ENCODE measurements around the gene GET3.
"Not testable (repeated sequence)": the region's sequence is repeated elsewhere in the genome, so short reads cannot be mapped to it uniquely, and the experiment has no call there.

GET3 gene

GRCh38 chr19:12723381-12723640, 14.0 kb upstream of the GET3 start:
- Mint-ChIP-seq H3K27ac (peak overlapping the region; percentile 91), H3K36me3 (peaks cover 32% of the 10 kb centered on the region), H3K27me3 (peaks cover 4% of the 10 kb centered on the region), H3K4me1 (peaks cover 41% of the 10 kb centered on the region), H3K9me3 (no peaks in the 10 kb centered on the region), H3K4me3 (peak overlapping the region; percentile 82)
- DNase-seq: no peak
- CTCF ChIA-PET: interaction anchor here (0.6 to 6.4 kb wide), 4 partner anchors 10 to 72 kb away, joined by 3 to 48 read pairs (median 8); partner anchors contain the start of gene TRIR

- peaks cover 36% of the 10 kb centered on the region for H3K4me1 Mint-ChIP-seq
- H3K4me3 Mint-ChIP-seq: peak within 1 kb of the TSS; percentile 82
- CTCF ChIA-PET: interaction anchor here (0.9 to 6.4 kb wide), 3 partner anchors 10 to 37 kb away, joined by 3 to 48 read pairs (median 13); partner anchors contain the start of gene TRIR
- H3K27ac Mint-ChIP-seq: peak within 1 kb of the TSS; percentile 91
- peaks cover 4% of the 10 kb centered on the region for H3K27me3 Mint-ChIP-seq
- H3K9me3 Mint-ChIP-seq: no peaks in the 10 kb centered on the region
- peak; percentile 85 for DNase-seq
- peaks cover 29% of the 10 kb centered on the region for H3K36me3 Mint-ChIP-seq
Measured at GRCh38 chr19:12723641-12724426, 13.5 kb upstream of the GET3 start, which contains the start of gene TNPO2. TSS of gene TNPO2 (minus strand) at chr19:12723932. CDS start at chr19:12720977, 2,955 bp downstream.

- CTCF ChIA-PET, H3K27ac Mint-ChIP-seq, DNase-seq, H3K9me3 Mint-ChIP-seq, H3K27me3 Mint-ChIP-seq, H3K4me3 Mint-ChIP-seq: not testable (repeated sequence)
- Mint-ChIP-seq H3K4me1 (peaks cover 34% of the 10 kb centered on the region), H3K36me3 (peaks cover 39% of the 10 kb centered on the region)
Measured at GRCh38 chr19:12725612-12726011, 11.7 kb upstream of the GET3 start.

- Mint-ChIP-seq H3K9me3 (no peaks in the 10 kb centered on the region), H3K4me3 (no peak overlapping the region), H3K4me1 (peaks cover 31% of the 10 kb centered on the region), H3K27me3 (peaks cover 4% of the 10 kb centered on the region), H3K27ac (no peak overlapping the region), H3K36me3 (peaks cover 40% of the 10 kb centered on the region)
- CTCF ChIA-PET: interaction anchor here (0.9 kb wide), 1 partner anchor 68 kb away, joined by 3 read pairs; no protein-coding TSS in a partner anchor
- no peak for DNase-seq
Measured at GRCh38 chr19:12726988-12727316, 10.3 kb upstream of the GET3 start.

- CTCF ChIA-PET: interaction anchor here (0.7 kb wide), 1 partner anchor 58 kb away, joined by 3 read pairs; no protein-coding TSS in a partner anchor
- peaks cover 46% of the 10 kb centered on the region for H3K36me3 Mint-ChIP-seq
- no peaks in the 10 kb centered on the region for H3K9me3 Mint-ChIP-seq
- DNase-seq: no peak
- H3K27ac Mint-ChIP-seq: no peak overlapping the region
- H3K27me3 Mint-ChIP-seq: no peaks in the 10 kb centered on the region
- H3K4me3 Mint-ChIP-seq: no peak overlapping the region
- H3K4me1 Mint-ChIP-seq: peaks cover 35% of the 10 kb centered on the region
Measured at GRCh38 chr19:12727745-12728433, 9.4 kb upstream of the GET3 start.

- H3K4me1 Mint-ChIP-seq: peaks cover 34% of the 10 kb centered on the region
- H3K9me3 Mint-ChIP-seq: no peaks in the 10 kb centered on the region
- H3K36me3 Mint-ChIP-seq: peaks cover 50% of the 10 kb centered on the region
- DNase-seq: no peak
- CTCF ChIA-PET: interaction anchor here (1.1 to 5.5 kb wide), 2 partner anchors 30 to 66 kb away, joined by 3 to 27 read pairs; no protein-coding TSS in a partner anchor
- H3K27ac Mint-ChIP-seq: peak overlapping the region; percentile 26
- no peaks in the 10 kb centered on the region for H3K27me3 Mint-ChIP-seq
- H3K4me3 Mint-ChIP-seq: no peak overlapping the region
Measured at GRCh38 chr19:12730064-12730463, 7.2 kb upstream of the GET3 start.

GRCh38 chr19:12731337-12731736, 6.0 kb upstream of the GET3 start:
- Mint-ChIP-seq H3K9me3 (no peaks in the 10 kb centered on the region), H3K36me3 (peaks cover 50% of the 10 kb centered on the region), H3K4me3 (no peak overlapping the region), H3K27me3 (no peaks in the 10 kb centered on the region), H3K4me1 (peaks cover 39% of the 10 kb centered on the region), H3K27ac (no peak overlapping the region)
- no peak for DNase-seq
- CTCF ChIA-PET: interaction anchor here (1.0 to 5.5 kb wide), 3 partner anchors 16 to 29 kb away, joined by 3 to 27 read pairs (median 7); no protein-coding TSS in a partner anchor

- Mint-ChIP-seq H3K4me3 (peak overlapping the region; percentile 85), H3K9me3 (no peaks in the 10 kb centered on the region), H3K36me3 (peaks cover 40% of the 10 kb centered on the region), H3K4me1 (peaks cover 56% of the 10 kb centered on the region), H3K27ac (peak overlapping the region; percentile 96), H3K27me3 (no peaks in the 10 kb centered on the region)
- CTCF ChIA-PET: interaction anchor here (0.6 to 5.5 kb wide), 13 partner anchors 12 to 124 kb away, joined by 3 to 48 read pairs (median 4); partner anchors contain the start of genes JUNB and TNPO2
- peak; percentile 73 for DNase-seq
Measured at GRCh38 chr19:12733369-12734214, 3.7 kb upstream of the GET3 start.

- Mint-ChIP-seq H3K4me1 (peaks cover 40% of the 10 kb centered on the region), H3K9me3 (no peaks in the 10 kb centered on the region), H3K27me3 (no peaks in the 10 kb centered on the region), H3K27ac (peak overlapping the region; percentile 92), H3K4me3 (peak overlapping the region; percentile 100), H3K36me3 (peaks cover 29% of the 10 kb centered on the region)
- CTCF ChIA-PET: interaction anchor here (0.9 to 2.7 kb wide), 2 partner anchors 19 to 39 kb away, joined by 3 to 23 read pairs; no protein-coding TSS in a partner anchor
- DNase-seq: no peak
Measured at GRCh38 chr19:12737835-12738351, 596 bp downstream of the GET3 start.

- Mint-ChIP-seq H3K9me3 (peaks cover 12% of the 10 kb centered on the region), H3K27me3 (peaks cover 12% of the 10 kb centered on the region), H3K4me1 (peaks cover 5% of the 10 kb centered on the region), H3K36me3 (peaks cover 36% of the 10 kb centered on the region), H3K27ac (no peak overlapping the region), H3K4me3 (no peak overlapping the region)
- DNase-seq: no peak
- CTCF ChIA-PET: no interaction called here
Measured at GRCh38 chr19:12745166-12745897, 8.0 kb downstream of the GET3 start.

- CTCF ChIA-PET: interaction anchor here (3.0 kb wide), 1 partner anchor 12 kb away, joined by 15 read pairs; no protein-coding TSS in a partner anchor
- H3K27ac Mint-ChIP-seq: no peak overlapping the region
- H3K9me3 Mint-ChIP-seq: peaks cover 12% of the 10 kb centered on the region
- H3K4me1 Mint-ChIP-seq: peaks cover 5% of the 10 kb centered on the region
- peaks cover 40% of the 10 kb centered on the region for H3K27me3 Mint-ChIP-seq
- peaks cover 25% of the 10 kb centered on the region for H3K36me3 Mint-ChIP-seq
- H3K4me3 Mint-ChIP-seq: no peak overlapping the region
- no peak for DNase-seq
Measured at GRCh38 chr19:12748489-12748888, 11.2 kb downstream of the GET3 start.

GRCh38 chr19:12749938-12750521, 12.7 kb downstream of the GET3 start:
- Mint-ChIP-seq H3K36me3 (peaks cover 25% of the 10 kb centered on the region), H3K4me3 (no peak overlapping the region), H3K4me1 (peaks cover 5% of the 10 kb centered on the region), H3K27me3 (peaks cover 53% of the 10 kb centered on the region), H3K9me3 (peaks cover 12% of the 10 kb centered on the region), H3K27ac (no peak overlapping the region)
- DNase-seq: no peak
- CTCF ChIA-PET: interaction anchor here (0.8 to 2.1 kb wide), 2 partner anchors 10 to 16 kb away, joined by 3 to 11 read pairs; no protein-coding TSS in a partner anchor

GRCh38 chr19:12750851-12751250, 13.6 kb downstream of the GET3 start:
- Mint-ChIP-seq H3K4me1 (peaks cover 5% of the 10 kb centered on the region), H3K36me3 (peaks cover 23% of the 10 kb centered on the region), H3K9me3 (peaks cover 12% of the 10 kb centered on the region), H3K27me3 (peaks cover 60% of the 10 kb centered on the region), H3K27ac (no peak overlapping the region), H3K4me3 (no peak overlapping the region)
- no peak for DNase-seq
- CTCF ChIA-PET: interaction anchor here (0.8 to 2.1 kb wide), 2 partner anchors 9 to 15 kb away, joined by 3 to 11 read pairs; no protein-coding TSS in a partner anchor
